H1 (cell line): Measurements from ENCODE around the gene RPL7L1. TPM values are rescaled to one million over a fixed set of nuclear protein-coding genes. Genes with fewer than 3 reads are reported as not detected.

Source experiments
- CTCF ChIA-PET: fragments of 300-600 bp; sonication (Branson Sonifier 250); formaldehyde crosslinking; loops from one replicate; lab custom pipeline; 2021; ENCODE audit not compliant: partially characterized antibody; lab: Charles Lee
- POLR2A ChIA-PET: fragments of 300-600 bp; sonication (Branson Sonifier 250); formaldehyde crosslinking; loops from one replicate; lab custom pipeline; 2021; ENCODE audit warnings: inconsistent platforms; ENCODE audit not compliant: partially characterized antibody; lab: Charles Lee
- DNase-seq, 2 experiments: peaks; one replicate each; pipeline versions ENCODE4 v3.0.0 to v3.0.0-alpha.2; 2010 to 2022; ENCODE audit warnings: low spot score in 2 of 2, low read depth in 1 of 2, mixed read lengths in 1 of 2
- FAIRE-seq: peaks from 2 replicates; lab custom pipeline; 2011; peaks lifted over from hg19 to GRCh38; lab: Jason Lieb, UNC
- H2AFZ ChIP-seq: 2 replicates; pipeline ENCODE4 v1.8.1; 2012; ENCODE audit warnings: low read length, inconsistent platforms
- H2AK5ac ChIP-seq: 2 replicates; pipeline ENCODE4 v1.6.1; 2013; ENCODE audit warnings: low read depth, low read length
- H2BK120ac ChIP-seq: replicated peaks from 2 replicates; pipeline ENCODE3; 2013; ENCODE audit warnings: low read depth, low read length, inconsistent platforms
- H2BK12ac ChIP-seq: 2 replicates; pipeline ENCODE4 v1.6.1; 2013; ENCODE audit warnings: low read depth, low read length
- H2BK15ac ChIP-seq: 2 replicates; pipeline ENCODE4 v1.6.1; 2013; ENCODE audit warnings: low read length
- H2BK20ac ChIP-seq: 2 replicates; pipeline ENCODE4 v1.6.1; 2013; ENCODE audit warnings: low read length
- H2BK5ac ChIP-seq: 2 replicates; pipeline ENCODE4 v1.6.1; 2013; ENCODE audit warnings: low read depth, low read length
- H3K14ac ChIP-seq: 2 replicates; pipeline ENCODE4 v1.6.1; 2013; ENCODE audit warnings: inconsistent platforms; ENCODE audit not compliant: insufficient read length
- H3K18ac ChIP-seq: 2 replicates; pipeline ENCODE4 v1.6.1; 2013; ENCODE audit warnings: low read length; ENCODE audit errors: extremely low read depth
- H3K23ac ChIP-seq: 2 replicates; pipeline ENCODE4 v1.6.1; 2013; ENCODE audit warnings: inconsistent platforms; ENCODE audit not compliant: insufficient read length
- H3K23me2 ChIP-seq: 2 replicates; pipeline ENCODE4 v1.6.1; 2013; ENCODE audit warnings: low read depth, low read length
- H3K27ac ChIP-seq: 2 replicates; pipeline ENCODE4 v1.6.1; 2011; ENCODE audit warnings: low read depth, low read length, inconsistent platforms
- H3K27me3 ChIP-seq, 4 experiments: replicated peaks in 1 of 4; 1 replicate in 1 of 4; 2 replicates in 3 of 4; pipeline versions ENCODE4 v1.6.1 to v1.8.1; 2011 to 2013; ENCODE audit warnings: low read length in 3 of 4, mild to moderate bottlenecking in 3 of 4, inconsistent platforms in 2 of 4, mixed read lengths in 2 of 4, moderate library complexity in 1 of 4; ENCODE audit not compliant: control insufficient read depth in 3 of 4, insufficient read depth in 3 of 4; ENCODE audit errors: extremely low read depth in 1 of 4
- H3K36me3 ChIP-seq, 4 experiments: 2 replicates each; pipeline versions ENCODE4 v1.6.1 to v1.8.1; 2011 to 2013; ENCODE audit warnings: mild to moderate bottlenecking in 4 of 4, low read length in 3 of 4, moderate library complexity in 2 of 4, control low read depth in 1 of 4, inconsistent platforms in 1 of 4; ENCODE audit not compliant: insufficient read depth in 4 of 4, control insufficient read depth in 2 of 4
- H3K4ac ChIP-seq: replicated peaks from 2 replicates; pipeline ENCODE3; 2013; ENCODE audit warnings: low read length, low read depth, mixed read lengths, inconsistent platforms; ENCODE audit not compliant: insufficient read length
- H3K4me1 ChIP-seq, 4 experiments: replicated peaks in 1 of 4; 1 replicate in 1 of 4; 2 replicates in 3 of 4; pipeline versions ENCODE4 v1.6.1 to v1.8.1; 2011 to 2013; ENCODE audit warnings: low read length in 3 of 4, inconsistent platforms in 2 of 4, mixed read lengths in 1 of 4; ENCODE audit not compliant: insufficient read depth in 4 of 4, control insufficient read depth in 3 of 4
- H3K4me2 ChIP-seq, 2 experiments: 2 replicates each; pipeline versions ENCODE4 v1.6.1 to v1.8.1; 2011 to 2013; ENCODE audit warnings: low read depth in 2 of 2, low read length in 2 of 2, control low read depth in 1 of 2, inconsistent platforms in 1 of 2, mild to moderate bottlenecking in 1 of 2; ENCODE audit not compliant: insufficient read depth in 1 of 2
- H3K4me3 ChIP-seq, 4 experiments: fragments of 200-600, 300-600 bp in 1 of 4; sonication (generic), shearing (Covaris generic), sonication (Bioruptor Twin) in 1 of 4; 2 replicates each; pipeline versions ENCODE4 v1.5.1 to v1.8.1; 2011 to 2016; ENCODE audit warnings: low read length in 4 of 4, low read depth in 3 of 4, control low read depth in 2 of 4, inconsistent platforms in 2 of 4, mild to moderate bottlenecking in 2 of 4, mixed read lengths in 1 of 4, moderate library complexity in 1 of 4; ENCODE audit not compliant: insufficient read depth in 2 of 4; ENCODE audit errors: extremely low read depth in 1 of 4
- H3K56ac ChIP-seq: replicated peaks from 2 replicates; pipeline ENCODE3; 2013; ENCODE audit warnings: low read depth, mild to moderate bottlenecking, mixed read lengths, low read length, inconsistent platforms; ENCODE audit not compliant: insufficient read length
- H3K79me1 ChIP-seq: 2 replicates; pipeline ENCODE4 v1.6.1; 2013; ENCODE audit warnings: low read depth, low read length, control low read depth
- H3K79me2 ChIP-seq, 2 experiments: 2 replicates each; pipeline versions ENCODE4 v1.6.1 to v1.8.1; 2012 to 2013; ENCODE audit warnings: low read length in 2 of 2, mild to moderate bottlenecking in 2 of 2, inconsistent platforms in 1 of 2; ENCODE audit not compliant: insufficient read depth in 2 of 2, control insufficient read depth in 1 of 2
- H3K9ac ChIP-seq, 4 experiments: replicated peaks in 1 of 4; 1 replicate in 1 of 4; 2 replicates in 3 of 4; pipeline versions ENCODE4 v1.6.1 to v1.8.1; 2011 to 2013; ENCODE audit warnings: low read depth in 3 of 4, low read length in 3 of 4, control low read depth in 2 of 4, mild to moderate bottlenecking in 2 of 4, moderate library complexity in 2 of 4, inconsistent platforms in 1 of 4; ENCODE audit errors: extremely low read depth in 1 of 4
- H3K9me3 ChIP-seq, 2 experiments: 2 replicates each; pipeline versions ENCODE4 v1.6.1 to v1.8.1; 2012 to 2013; ENCODE audit warnings: mild to moderate bottlenecking in 2 of 2, moderate library complexity in 2 of 2, control low read depth in 1 of 2, inconsistent platforms in 1 of 2, low read depth in 1 of 2, low read length in 1 of 2, mixed read lengths in 1 of 2; ENCODE audit not compliant: insufficient read depth in 2 of 2
- H4K20me1 ChIP-seq, 2 experiments: replicated peaks in 1 of 2; 2 replicates each; pipeline versions ENCODE3 to v1.8.1; 2011 to 2013; ENCODE audit warnings: inconsistent platforms in 2 of 2, low read length in 2 of 2, mild to moderate bottlenecking in 1 of 2; ENCODE audit not compliant: insufficient read depth in 2 of 2, control insufficient read depth in 1 of 2
- H4K5ac ChIP-seq: 2 replicates; pipeline ENCODE4 v1.6.1; 2013; ENCODE audit warnings: low read length, low read depth, mixed read lengths, inconsistent platforms; ENCODE audit not compliant: insufficient read length
- H4K8ac ChIP-seq: 2 replicates; pipeline ENCODE4 v1.8.0; 2013; ENCODE audit warnings: mild to moderate bottlenecking, moderate library complexity, low read length, inconsistent platforms; ENCODE audit not compliant: insufficient read depth; ENCODE audit errors: extremely low read depth
- H4K91ac ChIP-seq: replicated peaks from 2 replicates; pipeline ENCODE3; 2013; ENCODE audit warnings: low read length, mixed read lengths, inconsistent platforms; ENCODE audit not compliant: insufficient read length
- BACH1 ChIP-seq: IDR thresholded peaks from 2 replicates; pipeline ENCODE4 v1.6.1; 2012; ENCODE audit warnings: low read length, improper control_type of control experiment
- CHD2 ChIP-seq: IDR thresholded peaks from 2 replicates; pipeline ENCODE4 v1.6.1; 2012; ENCODE audit warnings: low read length, improper control_type of control experiment
- CREB1 ChIP-seq: IDR thresholded peaks from 2 replicates; pipeline ENCODE4 v1.6.1; 2012; ENCODE audit warnings: inconsistent platforms
- E2F6 ChIP-seq: IDR thresholded peaks from 2 replicates; pipeline ENCODE4 v1.6.1; 2012; ENCODE audit warnings: inconsistent platforms
- EGR1 ChIP-seq: IDR thresholded peaks from 2 replicates; pipeline ENCODE4 v1.6.1; 2011; ENCODE audit warnings: low read depth, low read length, borderline replicate concordance
- EZH2 ChIP-seq: fragments of 200-600 bp; sonication (generic); IDR thresholded peaks from 2 replicates; pipeline ENCODE4 v1.7.1; 2012; ENCODE audit warnings: low read depth, mild to moderate bottlenecking, moderate library complexity, low read length, inconsistent platforms; ENCODE audit not compliant: severe bottlenecking
- FOSL1 ChIP-seq: IDR thresholded peaks from 2 replicates; pipeline ENCODE4 v1.6.1; 2011; ENCODE audit warnings: mild to moderate bottlenecking, low read depth, low read length, moderate library complexity; ENCODE audit not compliant: insufficient read depth
- PHF8 ChIP-seq: fragments of 200-600 bp; sonication (generic); conservative IDR thresholded peaks from 2 replicates; pipeline ENCODE4 v1.7.1; 2012; ENCODE audit warnings: low read depth, mild to moderate bottlenecking, inconsistent platforms, low read length, moderate library complexity
- SAP30 ChIP-seq: fragments of 300-600 bp; sonication (generic); IDR thresholded peaks from 2 replicates; pipeline ENCODE4 v1.7.1; 2012; ENCODE audit warnings: low read length, moderate library complexity, mild to moderate bottlenecking, inconsistent platforms; ENCODE audit not compliant: insufficient read depth, insufficient replicate concordance
- SP4 ChIP-seq: IDR thresholded peaks from 2 replicates; pipeline ENCODE4 v1.6.1; 2012; ENCODE audit warnings: low read length, inconsistent platforms
- SUZ12 ChIP-seq: fragments of 200-600 bp; sonication (generic); IDR thresholded peaks from 2 replicates; pipeline ENCODE4 v1.6.1; 2012; ENCODE audit warnings: mild to moderate bottlenecking, inconsistent platforms, low read length, moderate library complexity, mixed read lengths
- WGBS, 2 experiments: shearing (Covaris generic) in 1 of 2; methylation state at CpG; one replicate each; pipeline versions ENCODE4 v1.1.6 to v1.1.7; 2013 to 2015; ENCODE audit warnings: low lambda C conversion rate in 2 of 2, mixed read lengths in 2 of 2, inconsistent platforms in 1 of 2, low coverage in 1 of 2, missing lambda C conversion rate in 1 of 2; ENCODE audit not compliant: insufficient replicate concordance in 2 of 2, insufficient coverage in 1 of 2, insufficient read length in 1 of 2; ENCODE audit errors: extremely low coverage in 1 of 2, missing lambda C conversion rate in 1 of 2; 5-methylcytosine and 5-hydroxymethylcytosine counted together
- polyA plus RNA-seq, 7 experiments: library from polyadenylated mRNA; depleted of rRNA in 3 of 7; stranded (reverse) in 5 of 7; unstranded in 2 of 7; fragments of >200 nt in 5 of 7; fragments of 200-250 nt in 2 of 7; gene quantifications; 1 replicate in 5 of 7; 2 replicates in 1 of 7; 4 replicates in 1 of 7; pipeline versions ENCODE4 v1.2.1 to v1.2.3, GENCODE V29; 2011 to 2013; ENCODE audit warnings: missing spikeins in 2 of 7, mixed read lengths in 2 of 7
- total RNA-seq: library from RNA; stranded (reverse); fragmentation: NEBNext Ultra II Directional; extraction: Animal tissue kit (Norgen Biotek cat#: 25700); gene quantifications from 2 replicates; pipeline ENCODE4 v1.2.1, GENCODE V29; 2021

Gene RPL7L1
- total and polyA plus RNA-seq, 2 of the 8 experiments (the other 6 are each of a cell fraction or from before 2014, with no cell fraction given) = 31.0 to 117 TPM

- Histone ChIP-seq H4K5ac (no peak overlapping the region), H3K23ac (no peak overlapping the region), H3K14ac (no peak overlapping the region), H4K8ac (no peak overlapping the region), H3K9me3 (no peaks in the 10 kb centered on the region), H4K20me1 (no peaks in the 10 kb centered on the region), H2AFZ (no peak overlapping the region), H2AK5ac (no peak overlapping the region), H2BK120ac (no peak overlapping the region), H3K18ac (no peak overlapping the region), H2BK12ac (no peak overlapping the region), H3K79me1 (no peaks in the 10 kb centered on the region), H2BK20ac (no peak overlapping the region), H3K4me3 (no peak overlapping the region), H3K23me2 (peaks cover 2% of the 10 kb centered on the region; the same call in 1 of the 2 replicates), H3K4me1 (0 out of 7 replicates have a peak, but pooled peaks cover 0 to 1% (median 0%) of the 10 kb centered on the region in 4 experiments), H2BK5ac (no peak overlapping the region), H3K9ac (no peak overlapping the region), H3K36me3 (no peaks in the 10 kb centered on the region), H2BK15ac (no peak overlapping the region), H3K4me2 (no peak overlapping the region), H4K91ac (no peak overlapping the region), H3K56ac (no peak overlapping the region), H3K27ac (no peak overlapping the region), H3K79me2 (no peaks in the 10 kb centered on the region), H3K27me3 (no peaks in the 10 kb centered on the region), H3K4ac (no peak overlapping the region)
- no peak for FAIRE-seq
- 88% methylated on average over 4 of the region's 4 CpGs; no CpG with 5 or more reads in 1 of the 2 experiments for WGBS, 2 experiments
- POLR2A ChIA-PET = interaction anchor here (0.6 to 7.4 kb wide), 5 partner anchors 13 to 778 kb away, joined by 3 to 81 read pairs (median 3); partner anchors contain the start of genes CNPY3, PPP2R5D and RRP36
- CTCF ChIA-PET = interaction anchor here (0.6 to 4.5 kb wide), 10 partner anchors 10 to 736 kb away, joined by 3 to 18 read pairs (median 3); partner anchors contain the start of genes CNPY3 and GNMT
- TF ChIP-seq EGR1 (no peak), EZH2 (no peak), SAP30 (no peak), E2F6 (no peak), FOSL1 (no peak), SP4 (no peak), CHD2 (no peak), BACH1 (no peak), SUZ12 (no peak), PHF8 (no peak), CREB1 (no peak)
- DNase-seq = no peak
Measured at GRCh38 chr6:42914546-42914945, 35.1 kb downstream of the RPL7L1 start.
